H9 (cell line): Measurements from ENCODE around the gene RNU1-4. TPM values are rescaled to one million over a fixed set of nuclear protein-coding genes. Genes with fewer than 3 reads are reported as not detected.
"Not testable (repeated sequence)": the region's sequence is repeated elsewhere in the genome, so short reads cannot be mapped to it uniquely, and the experiment has no call there.

Source experiments
- DNase-seq: peaks from one replicate; pipeline ENCODE4 v3.0.0-alpha.2; 2017
- H2AFZ ChIP-seq: one replicate; pipeline ENCODE4 v1.6.1; 2013; ENCODE audit warnings: mild to moderate bottlenecking, low read length, control low read depth, moderate library complexity
- H2AK5ac ChIP-seq: 2 replicates; pipeline ENCODE4 v1.6.1; 2013; ENCODE audit warnings: low read length, control low read depth, mixed read lengths; ENCODE audit not compliant: insufficient read length
- H2BK120ac ChIP-seq: one replicate; pipeline ENCODE4 v1.6.1; 2013; ENCODE audit warnings: low read depth, mild to moderate bottlenecking, low read length, control low read depth, inconsistent platforms; ENCODE audit not compliant: poor library complexity, severe bottlenecking
- H2BK12ac ChIP-seq: 2 replicates; pipeline ENCODE4 v1.6.1; 2013; ENCODE audit warnings: low read length, control low read depth, mixed read lengths, low read depth; ENCODE audit not compliant: insufficient read length
- H2BK15ac ChIP-seq: 2 replicates; pipeline ENCODE4 v1.6.1; 2013; ENCODE audit warnings: low read depth, low read length, control low read depth
- H2BK20ac ChIP-seq: one replicate; pipeline ENCODE4 v1.6.1; 2013; ENCODE audit warnings: low read depth, mild to moderate bottlenecking, low read length, control low read depth, inconsistent platforms; ENCODE audit not compliant: poor library complexity, severe bottlenecking
- H2BK5ac ChIP-seq: 2 replicates; pipeline ENCODE4 v1.6.1; 2013; ENCODE audit warnings: low read length, control low read depth, mixed read lengths; ENCODE audit not compliant: insufficient read length
- H3K14ac ChIP-seq: 2 replicates; pipeline ENCODE4 v1.6.1; 2013; ENCODE audit warnings: low read length, control low read depth; ENCODE audit not compliant: insufficient read depth
- H3K18ac ChIP-seq: 2 replicates; pipeline ENCODE4 v1.6.1; 2013; ENCODE audit warnings: low read depth, mild to moderate bottlenecking, mixed read lengths, low read length, control low read depth; ENCODE audit not compliant: insufficient read length
- H3K23ac ChIP-seq: 2 replicates; pipeline ENCODE4 v1.6.1; 2013; ENCODE audit warnings: low read length, control low read depth, mixed read lengths, low read depth; ENCODE audit not compliant: insufficient read length
- H3K23me2 ChIP-seq: 2 replicates; pipeline ENCODE4 v1.6.1; 2013; ENCODE audit warnings: low read depth, mild to moderate bottlenecking, mixed read lengths, low read length, control low read depth; ENCODE audit not compliant: insufficient read length, poor library complexity, severe bottlenecking
- H3K27ac ChIP-seq: 2 replicates; pipeline ENCODE4 v1.5.1; 2013; ENCODE audit warnings: low read length, control low read depth, mixed read lengths, low read depth; ENCODE audit not compliant: insufficient read length
- H3K27me3 ChIP-seq: 2 replicates; pipeline ENCODE4 v1.6.1; 2013; ENCODE audit warnings: low read length, control low read depth, inconsistent platforms; ENCODE audit not compliant: insufficient read depth
- H3K4ac ChIP-seq: 2 replicates; pipeline ENCODE4 v1.6.1; 2013; ENCODE audit warnings: low read depth, mild to moderate bottlenecking, control low read depth, inconsistent platforms, low read length, moderate library complexity
- H3K4me1 ChIP-seq: 2 replicates; pipeline ENCODE4 v1.6.1; 2013; ENCODE audit warnings: low read length, control low read depth, inconsistent platforms; ENCODE audit not compliant: insufficient read depth
- H3K4me2 ChIP-seq: 2 replicates; pipeline ENCODE4 v1.6.1; 2013; ENCODE audit warnings: low read length, control low read depth, mixed read lengths; ENCODE audit not compliant: insufficient read length, insufficient read depth
- H3K56ac ChIP-seq: 2 replicates; pipeline ENCODE4 v1.6.1; 2013; ENCODE audit warnings: low read depth, mild to moderate bottlenecking, mixed read lengths, low read length, control low read depth; ENCODE audit not compliant: insufficient read length
- H3K79me1 ChIP-seq: 2 replicates; pipeline ENCODE4 v1.6.1; 2013; ENCODE audit warnings: low read depth, mild to moderate bottlenecking, moderate library complexity, low read length, control low read depth, inconsistent platforms; ENCODE audit not compliant: insufficient read depth, poor library complexity, severe bottlenecking
- H3K79me2 ChIP-seq: 2 replicates; pipeline ENCODE4 v1.6.1; 2013; ENCODE audit warnings: low read length, control low read depth, inconsistent platforms; ENCODE audit not compliant: insufficient read depth
- H3K9ac ChIP-seq: 2 replicates; pipeline ENCODE4 v1.6.1; 2013; ENCODE audit warnings: low read length, control low read depth, mixed read lengths; ENCODE audit not compliant: insufficient read length; ENCODE audit errors: extremely low read depth
- H3K9me3 ChIP-seq: one replicate; pipeline ENCODE4 v1.6.1; 2013; ENCODE audit warnings: low read depth, low read length, inconsistent platforms; ENCODE audit not compliant: control insufficient read depth
- H3T11ph ChIP-seq: one replicate; pipeline ENCODE4 v1.6.1; 2013; ENCODE audit warnings: mild to moderate bottlenecking, low read length, control low read depth, inconsistent platforms
- H4K20me1 ChIP-seq: one replicate; pipeline ENCODE4 v1.6.1; 2013; ENCODE audit not compliant: control insufficient read depth, insufficient read length, insufficient read depth
- H4K5ac ChIP-seq: 2 replicates; pipeline ENCODE4 v1.6.1; 2013; ENCODE audit warnings: low read depth, mild to moderate bottlenecking, mixed read lengths, low read length, control low read depth; ENCODE audit not compliant: insufficient read length
- H4K8ac ChIP-seq: replicated peaks from 2 replicates; pipeline ENCODE4 v1.6.1; 2013; ENCODE audit warnings: low read length, control low read depth, mixed read lengths, low read depth; ENCODE audit not compliant: insufficient read length
- H4K91ac ChIP-seq: 2 replicates; pipeline ENCODE4 v1.6.1; 2013; ENCODE audit warnings: low read depth, mild to moderate bottlenecking, moderate library complexity, mixed read lengths, low read length, control low read depth; ENCODE audit not compliant: insufficient read length
- H3K27ac Mint-ChIP-seq, 3 experiments: 2 replicates in 2 of 3; 3 replicates in 1 of 3; pipeline ENCODE4 v1.8.0; 2020 to 2021; ENCODE audit warnings: mixed read lengths in 3 of 3, mild to moderate bottlenecking in 1 of 3, moderate library complexity in 1 of 3
- H3K27me3 Mint-ChIP-seq: 2 replicates; pipeline ENCODE4 v1.8.0; 2021; ENCODE audit warnings: low read depth, mild to moderate bottlenecking, moderate library complexity, mixed read lengths
- H3K36me3 Mint-ChIP-seq, 3 experiments: 2 replicates in 2 of 3; 3 replicates in 1 of 3; pipeline ENCODE4 v1.8.0; 2020 to 2021; ENCODE audit warnings: low read depth in 3 of 3, mixed read lengths in 3 of 3; ENCODE audit not compliant: insufficient read depth in 1 of 3
- H3K4me1 Mint-ChIP-seq, 2 experiments: 2 replicates each; pipeline ENCODE4 v1.8.0; 2020; ENCODE audit warnings: mixed read lengths in 2 of 2
- H3K4me3 Mint-ChIP-seq, 2 experiments: 2 replicates in 1 of 2; 3 replicates in 1 of 2; pipeline ENCODE4 v1.8.0; 2020 to 2021; ENCODE audit warnings: mild to moderate bottlenecking in 2 of 2, mixed read lengths in 2 of 2, moderate library complexity in 1 of 2
- H3K9me3 Mint-ChIP-seq, 2 experiments: 2 replicates in 1 of 2; 3 replicates in 1 of 2; pipeline ENCODE4 v1.8.0; 2020; ENCODE audit warnings: mild to moderate bottlenecking in 2 of 2, mixed read lengths in 2 of 2, moderate library complexity in 1 of 2
- WGBS: extraction: QIAGEN DNeasy Blood & Tissue Kit; methylation state at CpG from one replicate; pipeline ENCODE4 v1.1.7; 2013; ENCODE audit warnings: missing lambda C conversion rate, low lambda C conversion rate, mixed read lengths; ENCODE audit not compliant: insufficient read length; ENCODE audit errors: extremely low coverage; 5-methylcytosine and 5-hydroxymethylcytosine counted together
- total RNA-seq: library from RNA; stranded (reverse); gene quantifications from 2 replicates; pipeline ENCODE4 v1.2.1, GENCODE V29; 2021

RNU1-4 gene
- total RNA-seq, 1 experiment from 2014 or later, result 2,051 TPM

DNA sequence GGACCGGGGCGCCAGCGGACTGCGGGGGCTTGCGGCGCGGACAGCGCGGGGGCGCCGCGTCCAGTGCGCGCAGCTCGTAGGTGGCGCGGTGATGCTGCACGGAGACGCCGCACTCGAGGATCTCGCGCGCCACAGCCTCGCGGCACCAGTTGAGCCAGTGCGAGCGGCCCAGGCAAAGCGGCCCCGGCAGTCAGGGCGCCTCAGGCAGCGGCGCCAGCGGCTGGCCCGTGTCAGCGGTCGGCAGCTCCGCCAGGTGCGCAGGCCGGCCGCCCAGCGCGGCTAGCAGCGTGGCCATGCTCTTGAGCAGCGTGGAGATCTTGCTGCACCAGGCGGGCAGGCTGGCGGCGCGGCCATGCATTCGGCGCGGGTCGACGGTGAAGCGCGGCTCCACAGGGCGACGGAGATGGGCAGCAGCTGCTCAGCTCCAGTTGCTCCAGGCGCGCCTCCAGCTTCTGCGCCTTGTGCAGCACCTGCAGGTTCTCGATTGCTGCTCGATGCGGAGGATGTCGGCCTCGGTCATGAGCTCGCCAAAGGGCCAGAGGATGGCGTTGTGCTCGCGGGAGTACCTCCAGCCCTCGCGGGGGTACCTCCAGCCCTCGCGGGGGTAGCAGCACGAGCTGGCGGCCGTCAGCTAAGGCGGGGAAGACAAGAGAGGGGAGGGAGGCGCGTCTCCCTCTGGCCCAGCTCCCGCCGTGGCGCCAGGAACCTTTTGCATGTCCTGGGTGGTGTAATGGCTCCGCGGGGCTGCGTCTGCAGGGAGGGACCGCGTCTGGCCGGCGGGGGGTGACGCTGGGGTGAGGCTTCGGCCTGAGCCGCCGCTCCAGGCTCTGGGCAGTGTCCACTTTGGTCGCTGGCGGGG is 46.6 kb upstream of the RNU1-4 start:
- not testable (repeated sequence) for H2AK5ac ChIP-seq, H2BK5ac ChIP-seq, H2BK15ac ChIP-seq, H4K5ac ChIP-seq, H2BK12ac ChIP-seq, H3K4me3 Mint-ChIP-seq, H4K8ac ChIP-seq, H2AFZ ChIP-seq, DNase-seq, H3K4me2 ChIP-seq, H3K14ac ChIP-seq, H3K9me3 ChIP-seq, H2BK20ac ChIP-seq, H3K27ac Mint-ChIP-seq, H3K23me2 ChIP-seq, H2BK120ac ChIP-seq, H3K27me3 Mint-ChIP-seq, H3K27me3 ChIP-seq, H3K18ac ChIP-seq, H3K23ac ChIP-seq, H3K36me3 Mint-ChIP-seq, H3K27ac ChIP-seq, H4K91ac ChIP-seq, H3K56ac ChIP-seq, H4K20me1 ChIP-seq, H3K4me1 ChIP-seq, H3T11ph ChIP-seq, H3K79me2 ChIP-seq, H3K9ac ChIP-seq, H3K4ac ChIP-seq, H3K4me1 Mint-ChIP-seq, H3K9me3 Mint-ChIP-seq, H3K79me1 ChIP-seq
- WGBS, result no CpG with 5 or more reads among the region's 96 CpGs

GRCh38 chr1:16694308-16694702 is 46.0 kb upstream of the RNU1-4 start:
- H3K9ac ChIP-seq, H3K9me3 Mint-ChIP-seq, H3K4me2 ChIP-seq, H2AFZ ChIP-seq, H3K36me3 Mint-ChIP-seq, H4K91ac ChIP-seq, H3K9me3 ChIP-seq, H3K27me3 ChIP-seq, H2BK12ac ChIP-seq, H3K56ac ChIP-seq, H3K27ac Mint-ChIP-seq, H3K23ac ChIP-seq, H2AK5ac ChIP-seq, H3K14ac ChIP-seq, H2BK5ac ChIP-seq, H4K5ac ChIP-seq, H3K27me3 Mint-ChIP-seq, H3K4me1 ChIP-seq, H4K20me1 ChIP-seq, H3K18ac ChIP-seq, H3K4me3 Mint-ChIP-seq, H3K4me1 Mint-ChIP-seq, H2BK15ac ChIP-seq, DNase-seq, H2BK120ac ChIP-seq, H3K79me2 ChIP-seq, H2BK20ac ChIP-seq, H3K4ac ChIP-seq, H3K79me1 ChIP-seq, H3K27ac ChIP-seq, H3K23me2 ChIP-seq, H4K8ac ChIP-seq, H3T11ph ChIP-seq: not testable (repeated sequence)
- no CpG with 5 or more reads among the region's 16 CpGs for WGBS
